ENCODE measurements around the gene AGAP4.
"Not testable (repeated sequence)": the region's sequence is repeated elsewhere in the genome, so short reads cannot be mapped to it uniquely, and the experiment has no call there.

Gene AGAP4

GRCh38 chr10:45847400-45847799 is at the start of gene AGAP4:
Gene AGAP4, minus strand, starts transcription at chr10:45847500. Its CDS starts 153 bp downstream, at chr10:45847347.
- H3K4me3 Mint-ChIP-seq; H3K4me1 Mint-ChIP-seq (ENCODE audit: low read depth); H3K36me3 Mint-ChIP-seq (ENCODE audit: low read depth); H3K27ac Mint-ChIP-seq; H3K27me3 Mint-ChIP-seq (ENCODE audit: low read depth); H3K9me3 Mint-ChIP-seq: not testable (repeated sequence)

GRCh38 chr10:45890721-45891120 is 43.4 kb upstream of the AGAP4 start:
- H3K4me3 Mint-ChIP-seq; H3K27ac Mint-ChIP-seq; H3K4me1 Mint-ChIP-seq (ENCODE audit: low read depth); H3K9me3 Mint-ChIP-seq; H3K27me3 Mint-ChIP-seq (ENCODE audit: low read depth); H3K36me3 Mint-ChIP-seq (ENCODE audit: low read depth): not testable (repeated sequence)

- H3K27ac Mint-ChIP-seq; H3K4me1 Mint-ChIP-seq (ENCODE audit: low read depth); H3K36me3 Mint-ChIP-seq (ENCODE audit: low read depth); H3K27me3 Mint-ChIP-seq (ENCODE audit: low read depth); H3K4me3 Mint-ChIP-seq; H3K9me3 Mint-ChIP-seq: not testable (repeated sequence)
Measured at GRCh38 chr10:45889539-45890230, 42.4 kb upstream of the AGAP4 start.

- H3K27ac Mint-ChIP-seq; H3K9me3 Mint-ChIP-seq; H3K4me1 Mint-ChIP-seq (ENCODE audit: low read depth); H3K4me3 Mint-ChIP-seq; H3K27me3 Mint-ChIP-seq (ENCODE audit: low read depth); H3K36me3 Mint-ChIP-seq (ENCODE audit: low read depth): not testable (repeated sequence)
Measured at GRCh38 chr10:45882880-45883279, 35.6 kb upstream of the AGAP4 start.

GRCh38 chr10:45865404-45865803 is 18.1 kb upstream of the AGAP4 start:
- not testable (repeated sequence) for H3K4me1 Mint-ChIP-seq (ENCODE audit: low read depth); H3K27ac Mint-ChIP-seq; H3K27me3 Mint-ChIP-seq (ENCODE audit: low read depth); H3K36me3 Mint-ChIP-seq (ENCODE audit: low read depth); H3K4me3 Mint-ChIP-seq; H3K9me3 Mint-ChIP-seq

- not testable (repeated sequence) for H3K27ac Mint-ChIP-seq; H3K36me3 Mint-ChIP-seq (ENCODE audit: low read depth); H3K4me3 Mint-ChIP-seq
Measured at GRCh38 chr10:45864264-45864663, 17.0 kb upstream of the AGAP4 start.

GRCh38 chr10:45863632-45864031 is 16.3 kb upstream of the AGAP4 start:
- H3K36me3 Mint-ChIP-seq (ENCODE audit: low read depth); H3K27me3 Mint-ChIP-seq (ENCODE audit: low read depth); H3K4me3 Mint-ChIP-seq: not testable (repeated sequence)

More at GRCh38 chr10:45864264-45864663, 17.0 kb upstream of the AGAP4 start:
- H3K27me3 Mint-ChIP-seq (ENCODE audit: low read depth); H3K4me1 Mint-ChIP-seq (ENCODE audit: low read depth); H3K9me3 Mint-ChIP-seq: not testable (repeated sequence)

GRCh38 chr10:45857931-45858330 is 10.6 kb upstream of the AGAP4 start:
- not testable (repeated sequence) for H3K27ac Mint-ChIP-seq; H3K9me3 Mint-ChIP-seq; H3K36me3 Mint-ChIP-seq (ENCODE audit: low read depth); H3K4me3 Mint-ChIP-seq; H3K27me3 Mint-ChIP-seq (ENCODE audit: low read depth); H3K4me1 Mint-ChIP-seq (ENCODE audit: low read depth)

More at GRCh38 chr10:45863632-45864031, 16.3 kb upstream of the AGAP4 start:
- not testable (repeated sequence) for H3K9me3 Mint-ChIP-seq; H3K27ac Mint-ChIP-seq; H3K4me1 Mint-ChIP-seq (ENCODE audit: low read depth)

GRCh38 chr10:45848467-45848866 is 1.2 kb upstream of the AGAP4 start:
- not testable (repeated sequence) for H3K27me3 Mint-ChIP-seq (ENCODE audit: low read depth); H3K4me1 Mint-ChIP-seq (ENCODE audit: low read depth); H3K27ac Mint-ChIP-seq; H3K4me3 Mint-ChIP-seq; H3K36me3 Mint-ChIP-seq (ENCODE audit: low read depth); H3K9me3 Mint-ChIP-seq

GRCh38 chr10:45822918-45823317 is 24.4 kb downstream of the AGAP4 start:
- H3K4me1 Mint-ChIP-seq (ENCODE audit: low read depth); H3K27me3 Mint-ChIP-seq (ENCODE audit: low read depth); H3K27ac Mint-ChIP-seq; H3K4me3 Mint-ChIP-seq; H3K9me3 Mint-ChIP-seq; H3K36me3 Mint-ChIP-seq (ENCODE audit: low read depth): not testable (repeated sequence)

GRCh38 chr10:45820107-45820830 is 27.0 kb downstream of the AGAP4 start:
- not testable (repeated sequence) for H3K9me3 Mint-ChIP-seq; H3K27ac Mint-ChIP-seq; H3K4me3 Mint-ChIP-seq; H3K27me3 Mint-ChIP-seq (ENCODE audit: low read depth); H3K36me3 Mint-ChIP-seq (ENCODE audit: low read depth); H3K4me1 Mint-ChIP-seq (ENCODE audit: low read depth)

GRCh38 chr10:45819552-45819951 is 27.7 kb downstream of the AGAP4 start:
- no peak overlapping the region for H3K27ac Mint-ChIP-seq
- no peaks in the 10 kb centered on the region for H3K27me3 Mint-ChIP-seq (ENCODE audit: low read depth)
- H3K36me3 Mint-ChIP-seq (ENCODE audit: low read depth) = peaks cover 1% of the 10 kb centered on the region
- no peak overlapping the region for H3K4me3 Mint-ChIP-seq
- H3K4me1 Mint-ChIP-seq (ENCODE audit: low read depth) = no peaks in the 10 kb centered on the region
- H3K9me3 Mint-ChIP-seq = no peaks in the 10 kb centered on the region

GRCh38 chr10:45817912-45818311 is 29.4 kb downstream of the AGAP4 start:
- H3K9me3 Mint-ChIP-seq = no peaks in the 10 kb centered on the region
- H3K27me3 Mint-ChIP-seq (ENCODE audit: low read depth) = no peaks in the 10 kb centered on the region
- H3K36me3 Mint-ChIP-seq (ENCODE audit: low read depth) = no peaks in the 10 kb centered on the region
- no peaks in the 10 kb centered on the region for H3K4me1 Mint-ChIP-seq (ENCODE audit: low read depth)
- H3K27ac Mint-ChIP-seq = no peak overlapping the region
- no peak overlapping the region for H3K4me3 Mint-ChIP-seq

- no peak overlapping the region for H3K27ac Mint-ChIP-seq
- no peaks in the 10 kb centered on the region for H3K27me3 Mint-ChIP-seq (ENCODE audit: low read depth)
- H3K4me1 Mint-ChIP-seq (ENCODE audit: low read depth) = no peaks in the 10 kb centered on the region
- H3K36me3 Mint-ChIP-seq (ENCODE audit: low read depth) = no peaks in the 10 kb centered on the region
- H3K9me3 Mint-ChIP-seq = no peaks in the 10 kb centered on the region
- no peak overlapping the region for H3K4me3 Mint-ChIP-seq
Measured at GRCh38 chr10:45817130-45817859, 30.0 kb downstream of the AGAP4 start.

GRCh38 chr10:45814146-45814545 is 33.2 kb downstream of the AGAP4 start:
- not testable (repeated sequence) for H3K36me3 Mint-ChIP-seq (ENCODE audit: low read depth); H3K4me3 Mint-ChIP-seq; H3K4me1 Mint-ChIP-seq (ENCODE audit: low read depth); H3K9me3 Mint-ChIP-seq; H3K27ac Mint-ChIP-seq; H3K27me3 Mint-ChIP-seq (ENCODE audit: low read depth)
